ENCODE data around the gene KIAA0319L.

The KIAA0319L gene

GRCh38 chr1:35454176-35454575 is 103.0 kb downstream of the KIAA0319L start:
- no peak for TF ChIP-seq CTCF (IDR thresholded peaks at IDR 0.05; ENCODE audit: control extremely low read depth, extremely low read depth, low read depth, missing control alignments)
- CTCF ChIA-PET = interaction anchor here (1.0 to 13.9 kb wide), 10 partner anchors 9 to 273 kb away, joined by 3 to 184 read pairs (median 6); partner anchors contain the start of genes KIAA0319L and NCDN
- DNase-seq (ENCODE audit: extremely low spot score) = no peak
- POLR2A ChIA-PET = interaction anchor here (0.8 kb wide), 1 partner anchor 261 kb away, joined by 3 read pairs; the partner anchor contains the start of gene SFPQ

GRCh38 chr1:35453031-35453430 is 104.2 kb downstream of the KIAA0319L start:
- DNase-seq (ENCODE audit: extremely low spot score) = no peak
- POLR2A ChIA-PET = no interaction called here
- CTCF ChIA-PET = interaction anchor here (0.7 to 13.9 kb wide), 16 partner anchors 10 to 326 kb away, joined by 3 to 184 read pairs (median 16); partner anchors contain the start of genes KIAA0319L, NCDN and TFAP2E
- TF ChIP-seq CTCF (IDR thresholded peaks at IDR 0.05; ENCODE audit: control extremely low read depth, extremely low read depth, low read depth, missing control alignments) = no peak

- no peak for TF ChIP-seq CTCF (IDR thresholded peaks at IDR 0.05; ENCODE audit: control extremely low read depth, extremely low read depth, low read depth, missing control alignments)
- CTCF ChIA-PET = interaction anchor here (0.7 to 13.9 kb wide), 40 partner anchors 7 to 327 kb away, joined by 3 to 184 read pairs (median 7); partner anchors contain the start of genes KIAA0319L, NCDN and TFAP2E
- POLR2A ChIA-PET = no interaction called here
- no peak for DNase-seq (ENCODE audit: extremely low spot score)
Measured at GRCh38 chr1:35452106-35452774, 105.0 kb downstream of the KIAA0319L start.

- CTCF ChIA-PET = interaction anchor here (0.6 to 13.9 kb wide), 60 partner anchors 8 to 329 kb away, joined by 3 to 184 read pairs (median 5); partner anchors contain the start of genes CLSPN, KIAA0319L, NCDN and TFAP2E
- peak; percentile 92 for TF ChIP-seq CTCF (IDR thresholded peaks at IDR 0.05; ENCODE audit: control extremely low read depth, extremely low read depth, low read depth, missing control alignments)
- DNase-seq (ENCODE audit: extremely low spot score) = peak; percentile 70
- POLR2A ChIA-PET = interaction anchor here (0.6 kb wide), 1 partner anchor 106 kb away, joined by 3 read pairs; the partner anchor contains the start of genes KIAA0319L and NCDN
Measured at GRCh38 chr1:35451125-35451528, 106.1 kb downstream of the KIAA0319L start.

- ChIA-PET CTCF (interaction anchor here (0.5 to 13.9 kb wide), 16 partner anchors 10 to 327 kb away, joined by 3 to 184 read pairs (median 16); partner anchors contain the start of genes KIAA0319L and NCDN), POLR2A (interaction anchor here (0.6 kb wide), 1 partner anchor 370 kb away, joined by 3 read pairs; no protein-coding TSS in a partner anchor)
- DNase-seq (ENCODE audit: extremely low spot score) = no peak
- no peak for TF ChIP-seq CTCF (IDR thresholded peaks at IDR 0.05; ENCODE audit: control extremely low read depth, extremely low read depth, low read depth, missing control alignments)
Measured at GRCh38 chr1:35449334-35450008, 107.7 kb downstream of the KIAA0319L start.

GRCh38 chr1:35448344-35448801 is 108.8 kb downstream of the KIAA0319L start:
- no peak for TF ChIP-seq CTCF (IDR thresholded peaks at IDR 0.05; ENCODE audit: control extremely low read depth, extremely low read depth, low read depth, missing control alignments)
- POLR2A ChIA-PET = no interaction called here
- no peak for DNase-seq (ENCODE audit: extremely low spot score)
- CTCF ChIA-PET = interaction anchor here (6.7 to 13.9 kb wide), 3 partner anchors 9 to 118 kb away, joined by 72 to 184 read pairs (median 110); no protein-coding TSS in a partner anchor

All from GM10248 (cell line).